H9 (cell line): Measurements from ENCODE around the gene PKNOX2. TPM values are rescaled to one million over a fixed set of nuclear protein-coding genes. Genes with fewer than 3 reads are reported as not detected.

ENCODE experiments used
- DNase-seq: peaks from one replicate; pipeline ENCODE4 v3.0.0-alpha.2; 2017
- H2AFZ ChIP-seq: one replicate; pipeline ENCODE4 v1.6.1; 2013; ENCODE audit warnings: mild to moderate bottlenecking, low read length, control low read depth, moderate library complexity
- H2AK5ac ChIP-seq: 2 replicates; pipeline ENCODE4 v1.6.1; 2013; ENCODE audit warnings: low read length, control low read depth, mixed read lengths; ENCODE audit not compliant: insufficient read length
- H2BK120ac ChIP-seq: one replicate; pipeline ENCODE4 v1.6.1; 2013; ENCODE audit warnings: low read depth, mild to moderate bottlenecking, low read length, control low read depth, inconsistent platforms; ENCODE audit not compliant: poor library complexity, severe bottlenecking
- H2BK12ac ChIP-seq: 2 replicates; pipeline ENCODE4 v1.6.1; 2013; ENCODE audit warnings: low read length, control low read depth, mixed read lengths, low read depth; ENCODE audit not compliant: insufficient read length
- H2BK15ac ChIP-seq: 2 replicates; pipeline ENCODE4 v1.6.1; 2013; ENCODE audit warnings: low read depth, low read length, control low read depth
- H2BK20ac ChIP-seq: one replicate; pipeline ENCODE4 v1.6.1; 2013; ENCODE audit warnings: low read depth, mild to moderate bottlenecking, low read length, control low read depth, inconsistent platforms; ENCODE audit not compliant: poor library complexity, severe bottlenecking
- H2BK5ac ChIP-seq: 2 replicates; pipeline ENCODE4 v1.6.1; 2013; ENCODE audit warnings: low read length, control low read depth, mixed read lengths; ENCODE audit not compliant: insufficient read length
- H3K14ac ChIP-seq: 2 replicates; pipeline ENCODE4 v1.6.1; 2013; ENCODE audit warnings: low read length, control low read depth; ENCODE audit not compliant: insufficient read depth
- H3K18ac ChIP-seq: 2 replicates; pipeline ENCODE4 v1.6.1; 2013; ENCODE audit warnings: low read depth, mild to moderate bottlenecking, mixed read lengths, low read length, control low read depth; ENCODE audit not compliant: insufficient read length
- H3K23ac ChIP-seq: 2 replicates; pipeline ENCODE4 v1.6.1; 2013; ENCODE audit warnings: low read length, control low read depth, mixed read lengths, low read depth; ENCODE audit not compliant: insufficient read length
- H3K23me2 ChIP-seq: 2 replicates; pipeline ENCODE4 v1.6.1; 2013; ENCODE audit warnings: low read depth, mild to moderate bottlenecking, mixed read lengths, low read length, control low read depth; ENCODE audit not compliant: insufficient read length, poor library complexity, severe bottlenecking
- H3K27ac ChIP-seq: 2 replicates; pipeline ENCODE4 v1.5.1; 2013; ENCODE audit warnings: low read length, control low read depth, mixed read lengths, low read depth; ENCODE audit not compliant: insufficient read length
- H3K27me3 ChIP-seq: 2 replicates; pipeline ENCODE4 v1.6.1; 2013; ENCODE audit warnings: low read length, control low read depth, inconsistent platforms; ENCODE audit not compliant: insufficient read depth
- H3K4ac ChIP-seq: 2 replicates; pipeline ENCODE4 v1.6.1; 2013; ENCODE audit warnings: low read depth, mild to moderate bottlenecking, control low read depth, inconsistent platforms, low read length, moderate library complexity
- H3K4me1 ChIP-seq: 2 replicates; pipeline ENCODE4 v1.6.1; 2013; ENCODE audit warnings: low read length, control low read depth, inconsistent platforms; ENCODE audit not compliant: insufficient read depth
- H3K4me2 ChIP-seq: 2 replicates; pipeline ENCODE4 v1.6.1; 2013; ENCODE audit warnings: low read length, control low read depth, mixed read lengths; ENCODE audit not compliant: insufficient read length, insufficient read depth
- H3K56ac ChIP-seq: 2 replicates; pipeline ENCODE4 v1.6.1; 2013; ENCODE audit warnings: low read depth, mild to moderate bottlenecking, mixed read lengths, low read length, control low read depth; ENCODE audit not compliant: insufficient read length
- H3K79me1 ChIP-seq: 2 replicates; pipeline ENCODE4 v1.6.1; 2013; ENCODE audit warnings: low read depth, mild to moderate bottlenecking, moderate library complexity, low read length, control low read depth, inconsistent platforms; ENCODE audit not compliant: insufficient read depth, poor library complexity, severe bottlenecking
- H3K79me2 ChIP-seq: 2 replicates; pipeline ENCODE4 v1.6.1; 2013; ENCODE audit warnings: low read length, control low read depth, inconsistent platforms; ENCODE audit not compliant: insufficient read depth
- H3K9ac ChIP-seq: 2 replicates; pipeline ENCODE4 v1.6.1; 2013; ENCODE audit warnings: low read length, control low read depth, mixed read lengths; ENCODE audit not compliant: insufficient read length; ENCODE audit errors: extremely low read depth
- H3K9me3 ChIP-seq: one replicate; pipeline ENCODE4 v1.6.1; 2013; ENCODE audit warnings: low read depth, low read length, inconsistent platforms; ENCODE audit not compliant: control insufficient read depth
- H3T11ph ChIP-seq: one replicate; pipeline ENCODE4 v1.6.1; 2013; ENCODE audit warnings: mild to moderate bottlenecking, low read length, control low read depth, inconsistent platforms
- H4K20me1 ChIP-seq: one replicate; pipeline ENCODE4 v1.6.1; 2013; ENCODE audit not compliant: control insufficient read depth, insufficient read length, insufficient read depth
- H4K5ac ChIP-seq: 2 replicates; pipeline ENCODE4 v1.6.1; 2013; ENCODE audit warnings: low read depth, mild to moderate bottlenecking, mixed read lengths, low read length, control low read depth; ENCODE audit not compliant: insufficient read length
- H4K8ac ChIP-seq: replicated peaks from 2 replicates; pipeline ENCODE4 v1.6.1; 2013; ENCODE audit warnings: low read length, control low read depth, mixed read lengths, low read depth; ENCODE audit not compliant: insufficient read length
- H4K91ac ChIP-seq: 2 replicates; pipeline ENCODE4 v1.6.1; 2013; ENCODE audit warnings: low read depth, mild to moderate bottlenecking, moderate library complexity, mixed read lengths, low read length, control low read depth; ENCODE audit not compliant: insufficient read length
- H3K27ac Mint-ChIP-seq, 3 experiments: 2 replicates in 2 of 3; 3 replicates in 1 of 3; pipeline ENCODE4 v1.8.0; 2020 to 2021; ENCODE audit warnings: mixed read lengths in 3 of 3, mild to moderate bottlenecking in 1 of 3, moderate library complexity in 1 of 3
- H3K27me3 Mint-ChIP-seq: 2 replicates; pipeline ENCODE4 v1.8.0; 2021; ENCODE audit warnings: low read depth, mild to moderate bottlenecking, moderate library complexity, mixed read lengths
- H3K36me3 Mint-ChIP-seq, 3 experiments: 2 replicates in 2 of 3; 3 replicates in 1 of 3; pipeline ENCODE4 v1.8.0; 2020 to 2021; ENCODE audit warnings: low read depth in 3 of 3, mixed read lengths in 3 of 3; ENCODE audit not compliant: insufficient read depth in 1 of 3
- H3K4me1 Mint-ChIP-seq, 2 experiments: 2 replicates each; pipeline ENCODE4 v1.8.0; 2020; ENCODE audit warnings: mixed read lengths in 2 of 2
- H3K4me3 Mint-ChIP-seq, 2 experiments: 2 replicates in 1 of 2; 3 replicates in 1 of 2; pipeline ENCODE4 v1.8.0; 2020 to 2021; ENCODE audit warnings: mild to moderate bottlenecking in 2 of 2, mixed read lengths in 2 of 2, moderate library complexity in 1 of 2
- H3K9me3 Mint-ChIP-seq, 2 experiments: 2 replicates in 1 of 2; 3 replicates in 1 of 2; pipeline ENCODE4 v1.8.0; 2020; ENCODE audit warnings: mild to moderate bottlenecking in 2 of 2, mixed read lengths in 2 of 2, moderate library complexity in 1 of 2
- CTCF ChIP-seq: fragments of 200-600 bp; sonication (generic); conservative IDR thresholded peaks from 3 replicates; pipeline ENCODE4 v1.8.0; 2021; ENCODE audit warnings: antibody characterized with exemption, mild to moderate bottlenecking
- WGBS: extraction: QIAGEN DNeasy Blood & Tissue Kit; methylation state at CpG from one replicate; pipeline ENCODE4 v1.1.7; 2013; ENCODE audit warnings: missing lambda C conversion rate, low lambda C conversion rate, mixed read lengths; ENCODE audit not compliant: insufficient read length; ENCODE audit errors: extremely low coverage; 5-methylcytosine and 5-hydroxymethylcytosine counted together
- total RNA-seq: library from RNA; stranded (reverse); gene quantifications from 2 replicates; pipeline ENCODE4 v1.2.1, GENCODE V29; 2021

The PKNOX2 gene
- total RNA-seq, 1 experiment from 2014 or later = 1.3 TPM

DNA sequence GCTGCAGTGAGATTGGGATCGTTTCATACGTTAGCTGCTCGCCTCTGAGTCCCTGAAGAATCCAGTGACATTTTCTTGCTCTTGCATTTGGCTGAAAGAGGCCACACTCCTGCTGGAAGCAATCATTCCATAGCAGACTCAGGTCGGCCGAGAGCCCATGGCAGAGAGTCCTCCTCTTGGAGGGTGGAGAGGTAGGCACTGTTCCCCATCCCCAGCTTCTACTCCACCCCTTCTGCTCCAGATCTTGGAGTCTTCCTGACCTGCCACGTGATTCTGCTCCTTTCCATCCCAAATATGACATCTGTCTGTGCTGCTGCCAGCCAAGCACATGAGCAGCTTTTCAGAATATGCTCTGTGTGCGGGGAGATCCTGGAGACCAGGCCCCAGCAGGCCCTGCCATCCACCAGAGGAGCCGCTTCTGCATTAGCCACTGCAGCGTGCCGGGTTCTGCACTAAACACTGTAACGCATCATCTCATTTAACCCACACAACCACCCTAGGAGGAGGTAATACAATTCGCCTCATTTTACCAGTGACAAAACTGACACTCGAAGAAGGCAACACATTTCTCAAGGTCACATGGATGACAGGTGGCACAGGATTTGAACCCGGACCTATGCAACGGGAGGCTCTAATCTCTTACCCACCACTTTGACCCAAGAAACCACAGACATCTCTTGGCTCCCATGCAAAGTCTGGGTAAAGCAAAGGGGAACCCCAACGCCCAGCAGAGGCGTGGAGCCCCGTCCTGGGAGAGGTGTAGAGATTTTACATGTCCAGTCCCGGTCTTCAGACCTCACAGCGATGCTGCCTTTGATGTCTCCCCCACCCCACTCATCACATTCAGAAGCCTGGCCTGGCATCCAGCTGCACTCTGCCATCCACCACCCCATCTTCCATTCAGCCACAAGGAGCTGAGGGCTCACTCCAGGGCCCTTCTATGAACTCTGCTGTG is 252.7 kb downstream of the PKNOX2 start:
- Mint-ChIP-seq H3K36me3 (0 out of 7 replicates have a peak, but pooled peaks cover 0 to 4% (median 2%) of the 10 kb centered on the region in 3 experiments), H3K27me3 (peaks cover 4% of the 10 kb centered on the region; the same call in 1 of the 2 replicates), H3K4me1 (peaks cover 11 to 16% of the 10 kb centered on the region in 2 experiments), H3K27ac (no peak overlapping the region), H3K4me3 (no peak overlapping the region), H3K9me3 (no peaks in the 10 kb centered on the region)
- Histone ChIP-seq H3K56ac (no peak overlapping the region), H3K79me1 (no peaks in the 10 kb centered on the region), H3K23me2 (no peaks in the 10 kb centered on the region), H2AFZ (no peak overlapping the region), H3K9ac (no peak overlapping the region), H3K79me2 (no peaks in the 10 kb centered on the region), H3K4ac (no peak overlapping the region), H3K23ac (no peak overlapping the region), H4K8ac (no peak overlapping the region), H3T11ph (no peak overlapping the region), H4K91ac (no peak overlapping the region), H3K18ac (no peak overlapping the region), H3K27ac (no peak overlapping the region), H2BK120ac (no peak overlapping the region), H3K9me3 (no peaks in the 10 kb centered on the region), H3K4me2 (no peak overlapping the region), H3K27me3 (no peaks in the 10 kb centered on the region), H4K20me1 (no peaks in the 10 kb centered on the region), H3K4me1 (no peaks in the 10 kb centered on the region), H2AK5ac (no peak overlapping the region), H2BK20ac (no peak overlapping the region), H2BK12ac (no peak overlapping the region), H4K5ac (no peak overlapping the region), H2BK5ac (no peak overlapping the region), H2BK15ac (no peak overlapping the region), H3K14ac (no peak overlapping the region)
- no peak for DNase-seq
- no peak for TF ChIP-seq CTCF
- no CpG with 5 or more reads among the region's 20 CpGs for WGBS
